Measurements from ENCODE around the gene NBEA.

NBEA gene

GRCh38 chr13:35191883-35192282, 249.8 kb downstream of the NBEA start:
- no peak for DNase-seq

GRCh38 chr13:35198613-35199200, 256.6 kb downstream of the NBEA start:
- peak; percentile 40 for DNase-seq

GRCh38 chr13:35208587-35208986, 266.5 kb downstream of the NBEA start:
- DNase-seq = no peak

- DNase-seq = peak; percentile 22
Measured at GRCh38 chr13:35210261-35210660, 268.2 kb downstream of the NBEA start.

- no peak for DNase-seq
Measured at GRCh38 chr13:35211949-35212348, 269.9 kb downstream of the NBEA start.

GRCh38 chr13:35213911-35214310, 271.8 kb downstream of the NBEA start:
- DNase-seq = no peak

GRCh38 chr13:35216131-35216530, 274.1 kb downstream of the NBEA start:
- DNase-seq = no peak

- DNase-seq = no peak
Measured at GRCh38 chr13:35219021-35219420, 277.0 kb downstream of the NBEA start.

GRCh38 chr13:35225159-35225558, 283.1 kb downstream of the NBEA start:
- no peak for DNase-seq

GRCh38 chr13:35225582-35225981, 283.5 kb downstream of the NBEA start:
- DNase-seq = peak; percentile 36

- DNase-seq = peak; percentile 79
Measured at GRCh38 chr13:35228536-35228935, 286.5 kb downstream of the NBEA start.

- DNase-seq = peak; percentile 8
Measured at GRCh38 chr13:35231426-35231825, 289.4 kb downstream of the NBEA start.

- DNase-seq = no peak
Measured at GRCh38 chr13:35238274-35238673, 296.2 kb downstream of the NBEA start.

GRCh38 chr13:35252536-35253205, 310.6 kb downstream of the NBEA start:
- DNase-seq = no peak

- DNase-seq = no peak
Measured at GRCh38 chr13:35255241-35255640, 313.2 kb downstream of the NBEA start.

GRCh38 chr13:35256459-35257148, 314.5 kb downstream of the NBEA start:
- no peak for DNase-seq

- DNase-seq = peak; percentile 1
Measured at GRCh38 chr13:35260316-35260715, 318.2 kb downstream of the NBEA start.

- DNase-seq = no peak
Measured at GRCh38 chr13:35266412-35266811, 324.3 kb downstream of the NBEA start.

GRCh38 chr13:35278917-35279316, 336.8 kb downstream of the NBEA start:
- DNase-seq = no peak

GRCh38 chr13:35279500-35279899, 337.4 kb downstream of the NBEA start:
- DNase-seq = no peak

- peak; percentile 90 for DNase-seq
Measured at GRCh38 chr13:35283856-35284255, 341.8 kb downstream of the NBEA start.

- no peak for DNase-seq
Measured at GRCh38 chr13:35285677-35286076, 343.6 kb downstream of the NBEA start.

- DNase-seq = no peak
Measured at GRCh38 chr13:35292329-35292728, 350.3 kb downstream of the NBEA start.

- no peak for DNase-seq
Measured at GRCh38 chr13:35293579-35294226, 351.6 kb downstream of the NBEA start.
